GM12878 (cell line): ENCODE data around the gene H2AZ1. TPM values are rescaled to one million over a fixed set of nuclear protein-coding genes. Genes with fewer than 3 reads are reported as not detected.
A peak's percentile ranks its signal among the peaks of the same experiment; 100 is the strongest.

Source experiments
- ATAC-seq: fragments of 200-7000 bp; cut with Tn5 transposase; 3 replicates; pipeline ENCODE4 v1.9.1; 2020; ENCODE audit warnings: mild to moderate bottlenecking, moderate library complexity
- BruUV-seq: library from RNA; stranded (reverse); fragments of 400-500 nt; replicated peaks from 2 replicates; lab custom pipeline; 2021; lab: Mats Ljungman, UMichigan
- CTCF ChIA-PET: fragments of 300-600 bp; sonication (Branson Sonifier 250); formaldehyde crosslinking; extraction: SDS; loops from one replicate; lab custom pipeline; 2021; ENCODE audit warnings: inconsistent platforms; lab: Yijun Ruan, JAX
- POLR2A ChIA-PET: fragments of 350-600 bp; formaldehyde crosslinking; extraction: SDS; loops from one replicate; lab custom pipeline; 2021; ENCODE audit warnings: inconsistent platforms; lab: Charles Lee
- RAD21 ChIA-PET: fragments of 300-600 bp; sonication (Branson Sonifier 250); formaldehyde crosslinking; loops from one replicate; lab custom pipeline; 2023; ENCODE audit warnings: antibody characterized with exemption; ENCODE audit not compliant: unreplicated experiment; lab: Charles Lee
- SMC1A ChIA-PET: fragments of 300-600 bp; sonication (Branson Sonifier 250); formaldehyde crosslinking; loops from one replicate; lab custom pipeline; 2023; ENCODE audit not compliant: unreplicated experiment, uncharacterized antibody; lab: Charles Lee
- DNase-seq: peaks from one replicate; pipeline ENCODE4 v3.0.0-alpha.2; 2011; ENCODE audit warnings: low read depth, low spot score
- FAIRE-seq: peaks from 3 replicates; lab custom pipeline; 2011; peaks lifted over from hg19 to GRCh38; lab: Jason Lieb, UNC
- H2AFZ ChIP-seq: 2 replicates; pipeline ENCODE4 v1.6.0; 2011; ENCODE audit warnings: low read depth, low read length, control low read depth; ENCODE audit not compliant: control insufficient read depth
- H3K27ac ChIP-seq: 2 replicates; pipeline ENCODE4 v1.5.1; 2011; ENCODE audit warnings: control low read depth; ENCODE audit not compliant: control insufficient read depth, insufficient read depth
- H3K27me3 ChIP-seq, 2 experiments: replicated peaks in 1 of 2; 2 replicates each; pipeline versions ENCODE4 v1.6.0 to v1.6.1; 2011; ENCODE audit warnings: low read length in 1 of 2; ENCODE audit not compliant: control insufficient read depth in 2 of 2, insufficient read depth in 2 of 2
- H3K36me3 ChIP-seq, 2 experiments: 2 replicates each; pipeline ENCODE4 v1.5.1; 2011; ENCODE audit warnings: low read length in 1 of 2; ENCODE audit not compliant: control insufficient read depth in 2 of 2, insufficient read depth in 2 of 2
- H3K4me1 ChIP-seq: 2 replicates; pipeline ENCODE4 v1.6.1; 2011; ENCODE audit warnings: mild to moderate bottlenecking, low read length, moderate library complexity, mixed read lengths; ENCODE audit not compliant: control insufficient read depth, insufficient read depth
- H3K4me2 ChIP-seq: 2 replicates; pipeline ENCODE4 v1.6.0; 2011; ENCODE audit warnings: control low read depth; ENCODE audit not compliant: control insufficient read depth, insufficient read depth
- H3K4me3 ChIP-seq: fragments of 200-600 bp; sonication (generic); 2 replicates; pipeline ENCODE4 v1.5.1; 2016
- H3K79me2 ChIP-seq: 2 replicates; pipeline ENCODE4 v1.6.0; 2011; ENCODE audit warnings: low read length; ENCODE audit not compliant: control insufficient read depth, insufficient read depth
- H3K9ac ChIP-seq: 2 replicates; pipeline ENCODE4 v1.8.0; 2011; ENCODE audit warnings: low read length, control low read depth, mixed read lengths; ENCODE audit not compliant: control insufficient read depth, insufficient read depth
- H3K9me3 ChIP-seq: replicated peaks from 3 replicates; pipeline ENCODE4 v1.5.1; 2011; ENCODE audit warnings: mild to moderate bottlenecking, low read length; ENCODE audit not compliant: control insufficient read depth, insufficient read depth
- H4K20me1 ChIP-seq: 2 replicates; pipeline ENCODE4 v1.6.0; 2011; ENCODE audit not compliant: control insufficient read depth, insufficient read depth
- BCL11A ChIP-seq: IDR thresholded peaks from 2 replicates; pipeline ENCODE4 v1.6.1; 2011; ENCODE audit warnings: low read depth, low read length
- BHLHE40 ChIP-seq, 2 experiments: fragments of 450-650 bp in 1 of 2; IDR thresholded peaks; 2 replicates each; pipeline ENCODE4 v1.6.1; 2011 to 2017; ENCODE audit warnings: low read depth in 2 of 2, borderline replicate concordance in 1 of 2, improper control_type of control experiment in 1 of 2, low read length in 1 of 2, mild to moderate bottlenecking in 1 of 2
- CBFB ChIP-seq: IDR thresholded peaks from 2 replicates; pipeline ENCODE4 v1.6.1; 2016; ENCODE audit warnings: antibody characterized with exemption, low read depth
- ESRRA ChIP-seq: IDR thresholded peaks from 2 replicates; pipeline ENCODE4 v1.6.1; 2012; ENCODE audit warnings: mild to moderate bottlenecking, low read length, improper control_type of control experiment
- POLR2AphosphoS5 ChIP-seq: IDR thresholded peaks from 2 replicates; pipeline ENCODE4 v1.6.1; 2011; ENCODE audit warnings: mild to moderate bottlenecking, low read length, inconsistent platforms
- WGBS: methylation state at CpG from one replicate; pipeline ENCODE4 v1.1.6; 2016; ENCODE audit warnings: low lambda C conversion rate; ENCODE audit not compliant: insufficient replicate concordance, insufficient coverage; ENCODE audit errors: missing lambda C conversion rate; 5-methylcytosine and 5-hydroxymethylcytosine counted together
- in situ Hi-C: fragments of 300-500 bp; cut with MboI; formaldehyde crosslinking; loops from 9 replicates; pipeline ENCODE4 v1.14.3; 2018; ENCODE audit warnings: mixed read lengths
- intact Hi-C: fragments of 100-400 bp; cut with micrococcal nuclease; formaldehyde crosslinking; loops from one replicate; pipeline ENCODE4 v1.14.2; 2022; ENCODE audit not compliant: unreplicated experiment
- polyA plus RNA-seq, 11 experiments: library from polyadenylated mRNA; depleted of rRNA in 4 of 11; unstranded in 6 of 11; stranded (reverse) in 5 of 11; fragments of >200 nt; fragmentation: Nextera tagmentation in 4 of 11; fragmentation: Illumina TruSeq in 1 of 11; extraction: Ambion mirVana in 4 of 11; extraction: Trizol in 1 of 11; gene quantifications; 1 replicate in 1 of 11; 2 replicates in 10 of 11; pipeline versions ENCODE4 v1.2.1 to v1.2.3, GENCODE V29; 2011 to 2016; ENCODE audit warnings: inconsistent platforms in 2 of 11, missing spikeins in 2 of 11, low read depth in 1 of 11
- total RNA-seq, 4 experiments: library from RNA; depleted of rRNA in 3 of 4; stranded (reverse); fragments of >200 nt in 3 of 4; fragmentation: Illumina TruSeq in 1 of 4; extraction: Trizol in 1 of 4; gene quantifications; 2 replicates each; pipeline versions ENCODE4 v1.2.1 to v1.2.3, GENCODE V29; 2013 to 2021

H2AZ1 gene
- total and polyA plus RNA-seq, 10 of the 15 experiments (the other 5 are each of a cell fraction or from before 2014, with no cell fraction given) = 652 to 4,800 (median 898) TPM

DNA sequence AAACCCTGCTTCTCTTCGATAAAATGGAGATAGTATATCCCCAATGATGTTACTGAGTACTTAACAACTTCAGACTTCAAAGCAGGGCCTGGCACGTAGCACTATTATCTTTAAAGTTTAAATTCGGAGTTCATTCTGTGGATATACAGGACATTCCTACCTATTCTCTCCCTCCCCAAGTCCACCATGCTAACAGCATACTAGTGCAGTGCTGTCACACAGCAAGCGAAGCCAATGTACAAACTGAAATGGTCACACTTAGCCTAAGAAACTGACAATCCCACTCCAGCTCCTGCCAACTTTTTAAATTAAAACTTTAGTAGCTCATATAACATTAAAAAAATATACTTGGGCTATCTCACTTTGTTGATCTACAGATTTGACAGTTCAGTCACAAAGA lies 2.5 kb downstream of the H2AZ1 start:
- WGBS = 9% methylated on average over 4 of the region's 4 CpGs
- Histone ChIP-seq H3K36me3 (peaks cover 0 to 7% of the 10 kb centered on the region in 2 experiments; a peak in 1 of 4 replicates), H3K27me3 (no peaks in the 10 kb centered on the region), H3K9me3 (no peaks in the 10 kb centered on the region; the same call in 2 of the 3 replicates), H2AFZ (no peak overlapping the region), H3K79me2 (peaks cover 72% of the 10 kb centered on the region), H3K4me1 (peaks cover 12% of the 10 kb centered on the region; the same call in 1 of the 2 replicates), H4K20me1 (no peaks in the 10 kb centered on the region), H3K27ac (peak overlapping the region; percentile 73), H3K9ac (peak overlapping the region; percentile 77; the same call in 1 of the 2 replicates), H3K4me3 (peak overlapping the region; percentile 80), H3K4me2 (peak overlapping the region; percentile 80)
- TF ChIP-seq BHLHE40 (IDR thresholded peaks at IDR 0.05; ENCODE audit: borderline replicate concordance in 1 of 2, low read depth in 2 of 2, low read length in 1 of 2) (no peak), POLR2AphosphoS5 (peak; percentile 1), BCL11A (no peak), ESRRA (no peak), CBFB (0 out of 2 replicates have a peak, but pooled peaks have one; percentile 4)
- ChIA-PET RAD21 (interaction anchor here (0.5 to 6.2 kb wide), 15 partner anchors 12 to 386 kb away, joined by 3 to 95 read pairs (median 6); partner anchors contain the start of genes DAPP1, LAMTOR3 and TRMT10A), POLR2A (interaction anchor here (0.6 to 5.1 kb wide), 13 partner anchors 8 to 384 kb away, joined by 3 to 27 read pairs (median 5); partner anchors contain the start of genes DAPP1, LAMTOR3 and TRMT10A), CTCF (interaction anchor here (0.6 to 5.0 kb wide), 17 partner anchors 8 to 1073 kb away, joined by 3 to 106 read pairs (median 8); partner anchors contain the start of genes DAPP1 and LAMTOR3), SMC1A (interaction anchor here (0.6 to 4.6 kb wide), 28 partner anchors 8 to 875 kb away, joined by 3 to 42 read pairs (median 4); partner anchors contain the start of genes DAPP1, LAMTOR3 and TRMT10A)
- in situ Hi-C loops = loop anchor here (5.0 to 25.0 kb wide), 3 partner anchors 125 to 860 kb away; partner anchors contain the start of genes ADH5 and TRMT10A
- ATAC-seq (no peak), DNase-seq (no peak), FAIRE-seq (no peak)
- no TSS peak for BruUV-seq
- intact Hi-C loops = loop anchor here (2.0 to 5.0 kb wide), 2 partner anchors 97 to 1020 kb away; partner anchors contain the start of gene EIF4E
